ENCODE data around the gene DLGAP4. TPM values are rescaled to one million over a fixed set of nuclear protein-coding genes. Genes with fewer than 3 reads are reported as not detected.

DLGAP4 gene
- total and polyA plus RNA-seq, 10 of the 15 experiments (the other 5 are each of a cell fraction or from before 2014, with no cell fraction given), result 0.42 to 43.3 (median 19.0) TPM

GRCh38 chr20:36311141-36311853 lies 5.2 kb downstream of the DLGAP4 start (continued):
- TF ChIP-seq NRF1 (conservative IDR thresholded peaks at IDR 0.05; ENCODE audit: low read depth, low read length), result no peak
- TF ChIP-seq GABPA (IDR thresholded peaks at IDR 0.05; ENCODE audit: low read depth), result no peak
- no peak for TF ChIP-seq ZBTB4 (CRISPR knock-in tag; IDR thresholded peaks at IDR 0.05)

- Histone ChIP-seq H3K27ac (ENCODE audit: control insufficient read depth, insufficient read depth) (no peak overlapping the region), H3K4me1 (ENCODE audit: control insufficient read depth, insufficient read depth, low read length) (no peaks in the 10 kb centered on the region), H3K27me3 (replicated peaks in 1 of 2; ENCODE audit: control insufficient read depth in 2 of 2, insufficient read depth in 2 of 2, low read length in 1 of 2) (peaks cover 0 to 5% of the 10 kb centered on the region in 2 experiments; a peak in 2 of 4 replicates), H3K36me3 (ENCODE audit: control insufficient read depth in 2 of 2, insufficient read depth in 2 of 2, low read length in 1 of 2) (no peaks in the 10 kb centered on the region), H2AFZ (ENCODE audit: control insufficient read depth, low read depth, low read length) (no peak overlapping the region), H3K9ac (ENCODE audit: control insufficient read depth, insufficient read depth, low read length) (no peak overlapping the region), H3K4me2 (ENCODE audit: control insufficient read depth, insufficient read depth) (no peak overlapping the region), H4K20me1 (ENCODE audit: control insufficient read depth, insufficient read depth) (no peaks in the 10 kb centered on the region), H3K79me2 (ENCODE audit: control insufficient read depth, insufficient read depth, low read length) (no peaks in the 10 kb centered on the region), H3K4me3 (no peak overlapping the region), H3K9me3 (replicated peaks; ENCODE audit: control insufficient read depth, insufficient read depth, low read length) (no peaks in the 10 kb centered on the region)
- SMC1A ChIA-PET (ENCODE audit: uncharacterized antibody, unreplicated experiment), result no interaction called here
- POLR2A ChIA-PET, result no interaction called here
- no peak for DNase-seq (ENCODE audit: low read depth, low spot score)
- ATAC-seq, result no peak
- FAIRE-seq, result no peak
- TF ChIP-seq NR2C1 (IDR thresholded peaks at IDR 0.05) (no peak), TARDBP (IDR thresholded peaks at IDR 0.05; ENCODE audit: borderline replicate concordance) (no peak), BCL11A (IDR thresholded peaks at IDR 0.05; ENCODE audit: low read depth, low read length) (no peak), CHD4 (IDR thresholded peaks at IDR 0.05) (no peak), MTA2 (IDR thresholded peaks at IDR 0.05; ENCODE audit: low read depth) (no peak), CREM (IDR thresholded peaks at IDR 0.05; ENCODE audit: low read depth) (no peak), CHD2 (IDR thresholded peaks at IDR 0.05; ENCODE audit: borderline replicate concordance, low read depth, low read length) (no peak), BHLHE40 (IDR thresholded peaks at IDR 0.05; ENCODE audit: borderline replicate concordance in 1 of 2, low read depth in 2 of 2, low read length in 1 of 2) (no peak), ESRRA (IDR thresholded peaks at IDR 0.05; ENCODE audit: low read length) (no peak), JUNB (IDR thresholded peaks at IDR 0.05) (no peak), KLF5 (IDR thresholded peaks at IDR 0.05; ENCODE audit: partially characterized antibody) (no peak), FOXM1 (IDR thresholded peaks at IDR 0.05; ENCODE audit: low read depth, low read length) (no peak)
- CTCF ChIA-PET, result no interaction called here
- intact Hi-C loops (cut with micrococcal nuclease; ENCODE audit: unreplicated experiment) (no loop called here), in situ Hi-C loops (cut with MboI) (no loop called here)
- RAD21 ChIA-PET (ENCODE audit: unreplicated experiment), result no interaction called here
- BruUV-seq (replicated peaks), result no TSS peak
- 46% methylated on average over 22 of the region's 22 CpGs for WGBS (ENCODE audit: insufficient coverage, insufficient replicate concordance, low lambda C conversion rate, missing lambda C conversion rate)
These were observed 6.0 kb downstream of the DLGAP4 start for GRCh38 chr20:36311854-36312723.

Data from GM12878 (cell line).